Measurements from ENCODE around the gene TNFRSF14.
A peak's percentile ranks its signal among the peaks of the same experiment; 100 is the strongest.

The TNFRSF14 gene

GRCh38 chr1:2527556-2527860, 28.7 kb upstream of the TNFRSF14 start:
- Mint-ChIP-seq H3K9me3 (no peaks in the 10 kb centered on the region), H3K4me3 (peak overlapping the region in 1 of 2 donors; percentile 92), H3K27ac (no peak overlapping the region), H3K36me3 (ENCODE audit: insufficient read depth) (peaks cover 22% of the 10 kb centered on the region), H3K27me3 (peaks cover 14 to 36% of the 10 kb centered on the region in 2 donors), H3K4me1 (ENCODE audit: low read depth in 2 of 2) (peaks cover 30 to 35% of the 10 kb centered on the region in 2 donors)
- DNase-seq (no peak), ATAC-seq (replicated peaks) (no peak)

GRCh38 chr1:2528016-2528415, 28.2 kb upstream of the TNFRSF14 start:
- peaks cover 14 to 41% of the 10 kb centered on the region in 2 donors for H3K27me3 Mint-ChIP-seq
- no peak overlapping the region for H3K27ac Mint-ChIP-seq
- ATAC-seq (replicated peaks) (no peak), DNase-seq (no peak)
- H3K4me1 Mint-ChIP-seq (ENCODE audit: low read depth in 2 of 2) = peaks cover 25 to 32% of the 10 kb centered on the region in 2 donors
- H3K36me3 Mint-ChIP-seq (ENCODE audit: insufficient read depth) = peaks cover 17% of the 10 kb centered on the region
- no peaks in the 10 kb centered on the region for H3K9me3 Mint-ChIP-seq
- no peak overlapping the region for H3K4me3 Mint-ChIP-seq

DNA sequence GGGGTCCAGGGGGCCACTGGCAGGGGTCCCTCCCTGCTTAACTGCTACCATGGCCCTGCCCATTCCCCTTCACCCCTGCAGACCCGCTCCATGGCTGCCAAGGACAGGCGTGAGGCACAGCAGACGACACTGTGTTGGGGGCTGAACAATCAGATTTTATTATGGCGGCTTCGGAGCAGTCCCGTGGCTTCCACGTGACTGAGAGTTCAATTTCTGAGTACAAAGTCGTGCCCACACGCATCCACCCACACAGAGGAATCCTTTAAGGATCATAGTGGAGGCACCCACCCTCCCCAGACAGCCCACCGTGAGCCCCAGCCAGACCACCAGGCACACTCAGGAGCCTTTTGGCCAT, 27.6 kb upstream of the TNFRSF14 start:
- Mint-ChIP-seq H3K27ac (no peak overlapping the region), H3K4me3 (peak overlapping the region; percentile 74 to 75), H3K36me3 (ENCODE audit: insufficient read depth) (peaks cover 17% of the 10 kb centered on the region), H3K27me3 (peaks cover 14 to 47% of the 10 kb centered on the region in 2 donors), H3K9me3 (no peaks in the 10 kb centered on the region), H3K4me1 (ENCODE audit: low read depth in 2 of 2) (peaks cover 19 to 28% of the 10 kb centered on the region in 2 donors)
- no peak for ATAC-seq (replicated peaks)
- DNase-seq = no peak

DNA sequence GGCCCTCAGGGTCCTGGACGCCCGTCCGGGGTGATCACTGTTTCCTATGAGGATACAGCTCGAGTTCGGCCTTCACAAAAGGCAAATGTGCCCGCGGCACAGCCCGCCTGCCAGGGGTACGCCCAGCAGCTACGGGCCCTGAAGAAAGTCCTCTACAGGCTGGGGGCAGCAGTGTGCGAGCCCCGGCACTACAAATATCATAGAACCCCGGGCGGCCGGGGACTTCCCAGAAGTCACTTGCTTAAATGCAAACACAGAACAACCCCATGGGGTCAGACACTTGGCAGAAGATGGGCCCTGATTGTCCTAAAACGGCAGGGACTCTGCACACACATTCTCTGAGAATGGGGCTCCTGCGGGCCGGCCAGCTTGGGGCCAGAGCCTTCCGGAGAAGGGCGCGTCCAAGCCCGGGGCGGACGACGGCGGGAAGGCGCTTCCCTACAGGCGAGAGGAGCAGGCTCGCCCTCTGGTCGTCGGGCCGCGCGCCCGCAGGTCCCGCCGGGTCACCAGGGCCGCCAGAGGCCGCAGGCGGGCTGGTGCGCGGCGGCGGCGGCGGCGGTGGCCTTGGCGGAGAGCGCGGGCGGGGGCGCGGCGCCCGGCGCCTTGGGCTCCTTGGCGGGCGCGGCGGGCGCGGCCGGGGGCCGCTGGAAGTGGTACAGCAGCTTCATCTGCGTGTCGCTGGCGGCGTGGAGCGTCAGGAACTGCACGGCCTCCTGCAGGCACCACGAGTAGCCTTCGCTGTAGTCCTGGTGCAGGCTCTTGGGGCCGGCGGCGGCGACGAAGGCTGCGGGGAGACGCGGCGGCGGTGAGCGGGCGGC, 27.0 kb upstream of the TNFRSF14 start:
- peaks cover 14 to 52% of the 10 kb centered on the region in 2 donors for H3K27me3 Mint-ChIP-seq
- H3K27ac Mint-ChIP-seq = no peak overlapping the region
- H3K4me3 Mint-ChIP-seq = peak overlapping the region; percentile 74 to 75
- H3K9me3 Mint-ChIP-seq = no peaks in the 10 kb centered on the region
- ATAC-seq (replicated peaks) (no peak), DNase-seq (peak in 1 of 3 experiments; percentile 31)
- H3K36me3 Mint-ChIP-seq (ENCODE audit: insufficient read depth) = peaks cover 15% of the 10 kb centered on the region
- H3K4me1 Mint-ChIP-seq (ENCODE audit: low read depth in 2 of 2) = peaks cover 14 to 22% of the 10 kb centered on the region in 2 donors

- no peaks in the 10 kb centered on the region for H3K9me3 Mint-ChIP-seq
- peaks cover 9% of the 10 kb centered on the region for H3K36me3 Mint-ChIP-seq (ENCODE audit: insufficient read depth)
- DNase-seq (no peak), ATAC-seq (replicated peaks) (no peak)
- H3K27me3 Mint-ChIP-seq = peaks cover 14 to 59% of the 10 kb centered on the region in 2 donors
- H3K4me3 Mint-ChIP-seq = peak within 1 kb of the TSS; percentile 74 to 75
- H3K27ac Mint-ChIP-seq = no peak within 1 kb of the TSS
- H3K4me1 Mint-ChIP-seq (ENCODE audit: low read depth in 2 of 2) = peaks cover 7 to 14% of the 10 kb centered on the region in 2 donors
These were observed 26.2 kb upstream of the TNFRSF14 start, which contains the start of gene HES5 for GRCh38 chr1:2529784-2530512. Gene HES5, minus strand, starts transcription at chr1:2530263. Its CDS starts 99 bp downstream, at chr1:2530164.

DNA sequence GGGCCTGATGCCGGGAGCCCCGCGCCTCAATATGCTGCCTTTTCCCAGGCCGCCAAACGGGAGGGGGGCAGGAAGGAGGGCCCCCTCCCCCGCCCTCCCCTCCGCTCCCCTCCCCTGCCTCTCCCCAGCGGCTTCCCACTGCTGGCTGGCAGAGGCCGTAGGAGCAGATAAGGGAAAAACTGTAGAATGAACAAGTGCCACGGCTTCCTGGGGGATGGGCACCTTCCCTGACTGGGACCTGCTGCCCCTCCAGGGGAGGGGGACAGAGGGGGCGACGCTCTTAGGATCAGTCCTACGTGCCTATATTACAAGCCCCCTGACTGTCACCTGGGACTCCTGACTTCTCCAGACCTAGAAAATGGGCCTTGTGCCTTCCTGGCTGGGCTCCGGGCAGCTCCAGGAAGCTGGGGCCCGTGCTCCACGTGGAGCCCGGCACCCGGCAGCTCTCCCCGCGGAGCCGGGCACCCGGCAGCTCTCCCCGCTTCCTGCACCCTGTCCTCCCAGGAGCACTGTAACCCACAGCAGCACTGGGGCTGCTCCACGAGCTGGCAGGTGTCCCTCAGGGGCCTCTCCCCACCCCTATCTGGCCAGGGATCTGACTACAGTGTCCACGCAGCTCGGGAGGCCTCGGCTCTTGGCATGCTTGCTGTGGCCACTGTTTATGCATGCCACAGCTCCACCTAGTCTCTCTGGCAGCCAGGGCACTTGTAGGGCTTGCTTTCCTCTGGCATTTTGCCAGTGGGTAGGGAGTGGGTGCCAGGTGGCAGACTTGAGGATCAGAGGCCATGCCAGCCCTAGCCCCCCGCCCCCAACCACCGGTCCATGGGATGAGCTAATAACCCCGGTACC, 25.4 kb upstream of the TNFRSF14 start:
- Mint-ChIP-seq H3K9me3 (no peaks in the 10 kb centered on the region), H3K4me3 (peak overlapping the region; percentile 44 to 55)
- DNase-seq = no peak

GRCh38 chr1:2532485-2533160, 23.5 kb upstream of the TNFRSF14 start:
- peaks cover 0 to 7% of the 10 kb centered on the region in 2 donors for H3K4me1 Mint-ChIP-seq (ENCODE audit: low read depth in 2 of 2)
- no peak overlapping the region for H3K27ac Mint-ChIP-seq
- H3K9me3 Mint-ChIP-seq = no peaks in the 10 kb centered on the region
- no peak for ATAC-seq (replicated peaks)
- H3K27me3 Mint-ChIP-seq = peaks cover 19 to 67% of the 10 kb centered on the region in 2 donors
- no peaks in the 10 kb centered on the region for H3K36me3 Mint-ChIP-seq (ENCODE audit: insufficient read depth)
- no peak for DNase-seq
- H3K4me3 Mint-ChIP-seq = no peak overlapping the region

More for the DNA sequence above, 25.4 kb upstream of the TNFRSF14 start:
- Mint-ChIP-seq H3K4me1 (ENCODE audit: low read depth in 2 of 2) (peaks cover 4 to 10% of the 10 kb centered on the region in 2 donors), H3K27ac (no peak overlapping the region), H3K36me3 (ENCODE audit: insufficient read depth) (peaks cover 1% of the 10 kb centered on the region), H3K27me3 (peaks cover 14 to 62% of the 10 kb centered on the region in 2 donors)
- ATAC-seq (replicated peaks) = no peak

GRCh38 chr1:2533365-2533764, 22.8 kb upstream of the TNFRSF14 start:
- Mint-ChIP-seq H3K9me3 (no peaks in the 10 kb centered on the region), H3K27ac (no peak overlapping the region), H3K4me1 (ENCODE audit: low read depth in 2 of 2) (peaks cover 0 to 7% of the 10 kb centered on the region in 2 donors), H3K4me3 (no peak overlapping the region), H3K27me3 (peaks cover 19 to 67% of the 10 kb centered on the region in 2 donors), H3K36me3 (ENCODE audit: insufficient read depth) (no peaks in the 10 kb centered on the region)
- ATAC-seq (replicated peaks) (no peak), DNase-seq (no peak)

DNA sequence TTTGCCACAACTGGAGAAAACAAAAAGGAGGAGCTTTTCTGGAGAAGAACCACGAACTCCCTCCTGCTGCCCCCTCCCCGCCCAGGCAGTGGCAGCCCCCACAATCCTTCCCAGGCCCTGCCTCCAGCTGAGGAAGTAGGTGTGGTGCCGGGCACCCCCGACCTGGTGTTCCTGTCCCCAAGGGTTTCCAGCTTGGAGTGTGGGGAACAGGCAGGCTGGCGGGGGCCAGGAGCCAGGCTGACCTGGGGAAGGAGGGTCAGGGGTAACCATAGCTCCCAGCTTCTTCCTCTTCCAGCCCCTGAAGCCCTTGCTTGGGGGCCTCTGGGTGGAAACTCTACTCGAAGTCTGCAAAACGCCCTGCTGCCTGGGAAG, 21.9 kb upstream of the TNFRSF14 start:
- no peak overlapping the region for H3K4me3 Mint-ChIP-seq
- no peak for ATAC-seq (replicated peaks)
- peaks cover 19 to 60% of the 10 kb centered on the region in 2 donors for H3K27me3 Mint-ChIP-seq
- H3K4me1 Mint-ChIP-seq (ENCODE audit: low read depth in 2 of 2) = peaks cover 0 to 7% of the 10 kb centered on the region in 2 donors
- H3K9me3 Mint-ChIP-seq = no peaks in the 10 kb centered on the region
- no peak overlapping the region for H3K27ac Mint-ChIP-seq
- no peak for DNase-seq
- no peaks in the 10 kb centered on the region for H3K36me3 Mint-ChIP-seq (ENCODE audit: insufficient read depth)

- ATAC-seq (replicated peaks) = no peak
- Mint-ChIP-seq H3K4me1 (ENCODE audit: low read depth in 2 of 2) (peaks cover 0 to 7% of the 10 kb centered on the region in 2 donors), H3K4me3 (no peak overlapping the region), H3K27me3 (peaks cover 19 to 60% of the 10 kb centered on the region in 2 donors), H3K27ac (no peak overlapping the region), H3K36me3 (ENCODE audit: insufficient read depth) (no peaks in the 10 kb centered on the region), H3K9me3 (no peaks in the 10 kb centered on the region)
- DNase-seq = no peak
These were observed 21.3 kb upstream of the TNFRSF14 start for GRCh38 chr1:2534687-2535441.

DNA sequence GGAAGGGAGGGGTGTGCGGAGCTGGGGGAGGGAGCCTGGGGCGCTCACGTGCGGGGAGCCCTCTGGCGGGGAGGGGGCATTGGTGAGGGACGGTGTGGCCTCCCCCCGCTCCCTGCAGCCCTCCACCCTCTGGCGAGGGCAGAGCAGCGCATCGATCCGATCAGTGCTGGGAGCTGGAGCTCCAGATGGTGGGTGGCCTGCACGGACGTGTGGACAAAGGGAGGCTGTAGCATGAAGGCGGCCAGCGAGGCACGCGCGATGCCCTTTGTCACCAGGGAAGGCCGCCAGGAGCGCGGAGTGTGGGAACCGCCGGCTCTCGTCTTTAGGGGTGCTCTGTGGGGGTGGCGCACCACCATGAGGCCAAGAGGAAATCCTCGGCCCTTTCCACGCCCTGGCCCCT, 20.7 kb upstream of the TNFRSF14 start:
- H3K27ac Mint-ChIP-seq = no peak overlapping the region
- ATAC-seq (replicated peaks) (no peak), DNase-seq (no peak)
- no peak overlapping the region for H3K4me3 Mint-ChIP-seq
- no peaks in the 10 kb centered on the region for H3K9me3 Mint-ChIP-seq
- peaks cover 19 to 60% of the 10 kb centered on the region in 2 donors for H3K27me3 Mint-ChIP-seq
- peaks cover 0 to 7% of the 10 kb centered on the region in 2 donors for H3K4me1 Mint-ChIP-seq (ENCODE audit: low read depth in 2 of 2)
- H3K36me3 Mint-ChIP-seq (ENCODE audit: insufficient read depth) = no peaks in the 10 kb centered on the region

GRCh38 chr1:2535981-2536380, 20.2 kb upstream of the TNFRSF14 start:
- no peak for ATAC-seq (replicated peaks)
- Mint-ChIP-seq H3K27me3 (peaks cover 17 to 55% of the 10 kb centered on the region in 2 donors), H3K4me1 (ENCODE audit: low read depth in 2 of 2) (peaks cover under 1 to 7% of the 10 kb centered on the region in 2 donors), H3K9me3 (no peaks in the 10 kb centered on the region), H3K27ac (no peak overlapping the region), H3K4me3 (no peak overlapping the region), H3K36me3 (ENCODE audit: insufficient read depth) (no peaks in the 10 kb centered on the region)
- no peak for DNase-seq

Measured in effector memory CD8-positive, alpha-beta T cell (primary cell).